GM12878 (cell line): ENCODE data around the gene PTGR3.

Source experiments
- JUNB ChIP-seq: IDR thresholded peaks from 2 replicates; pipeline ENCODE4 v1.6.1; 2016; ENCODE audit warnings: antibody characterized with exemption, mild to moderate bottlenecking
- RAD21 ChIP-seq: IDR thresholded peaks from 2 replicates; pipeline ENCODE4 v1.6.1; 2011; ENCODE audit warnings: mild to moderate bottlenecking, low read depth, low read length, moderate library complexity; ENCODE audit not compliant: insufficient read depth
- SP1 ChIP-seq: IDR thresholded peaks from one replicate; pipeline ENCODE4 v1.6.1; 2011; ENCODE audit warnings: low read depth, low read length
- SUZ12 ChIP-seq: fragments of 200-600 bp; sonication (generic); IDR thresholded peaks from one replicate; pipeline ENCODE4 v1.6.1; 2018; ENCODE audit warnings: antibody characterized with exemption, mild to moderate bottlenecking; ENCODE audit not compliant: unreplicated experiment
- ZBTB40 ChIP-seq: fragments of 450-650 bp; IDR thresholded peaks from 2 replicates; pipeline ENCODE4 v1.6.1; 2016; ENCODE audit warnings: mild to moderate bottlenecking, moderate library complexity, borderline replicate concordance

- TF ChIP-seq SP1 (no peak), JUNB (no peak), ZBTB40 (no peak), RAD21 (no peak), SUZ12 (no peak)
Measured at GRCh38 chr18:75221397-75221796, 12.5 kb upstream of the PTGR3 start.
